Measurements from ENCODE around the gene SLCO4A1. TPM values are rescaled to one million over a fixed set of nuclear protein-coding genes. Genes with fewer than 3 reads are reported as not detected.

Gene SLCO4A1
- total RNA-seq, 1 donor from 2014 or later, result 160 TPM

- H3K9me3 ChIP-seq, result no peaks in the 10 kb centered on the region
- H3K27me3 ChIP-seq, result no peaks in the 10 kb centered on the region
- H3K36me3 ChIP-seq, result no peaks in the 10 kb centered on the region
- no peak for TF ChIP-seq CTCF (IDR thresholded peaks at IDR 0.05)
- H3K27ac ChIP-seq, result no peak overlapping the region
- no peak overlapping the region for H3K4me3 ChIP-seq
- no peaks in the 10 kb centered on the region for H3K4me1 ChIP-seq
- no peak for DNase-seq (ENCODE audit: low spot score in 2 of 2)
- intact Hi-C loops (cut with DNase I), result no loop called here
Measured at GRCh38 chr20:62663145-62664018, 21.1 kb downstream of the SLCO4A1 start.

GRCh38 chr20:62664019-62664971 lies 22.0 kb downstream of the SLCO4A1 start:
- no peaks in the 10 kb centered on the region for H3K36me3 ChIP-seq
- H3K27me3 ChIP-seq, result no peaks in the 10 kb centered on the region
- no peaks in the 10 kb centered on the region for H3K4me1 ChIP-seq
- DNase-seq (ENCODE audit: low spot score in 2 of 2), result no peak
- H3K27ac ChIP-seq, result no peak overlapping the region
- H3K9me3 ChIP-seq, result no peaks in the 10 kb centered on the region
- intact Hi-C loops (cut with DNase I), result no loop called here
- H3K4me3 ChIP-seq, result no peak overlapping the region
- TF ChIP-seq CTCF (IDR thresholded peaks at IDR 0.05), result no peak

GRCh38 chr20:62665153-62665754 lies 23.0 kb downstream of the SLCO4A1 start:
- intact Hi-C loops (cut with DNase I), result no loop called here
- H3K27ac ChIP-seq, result no peak overlapping the region
- DNase-seq (ENCODE audit: low spot score in 2 of 2), result no peak

GRCh38 chr20:62665826-62666735 lies 23.8 kb downstream of the SLCO4A1 start:
- Histone ChIP-seq H3K4me1 (no peaks in the 10 kb centered on the region), H3K9me3 (no peaks in the 10 kb centered on the region), H3K27me3 (no peaks in the 10 kb centered on the region), H3K36me3 (no peaks in the 10 kb centered on the region), H3K27ac (no peak overlapping the region), H3K4me3 (no peak overlapping the region)
- no peak for DNase-seq (ENCODE audit: low spot score in 2 of 2)
- intact Hi-C loops (cut with DNase I), result no loop called here
- TF ChIP-seq CTCF (IDR thresholded peaks at IDR 0.05), result no peak

More at GRCh38 chr20:62665153-62665754, 23.0 kb downstream of the SLCO4A1 start:
- no peaks in the 10 kb centered on the region for H3K4me1 ChIP-seq
- H3K4me3 ChIP-seq, result no peak overlapping the region
- H3K9me3 ChIP-seq, result no peaks in the 10 kb centered on the region
- no peaks in the 10 kb centered on the region for H3K27me3 ChIP-seq
- no peak for TF ChIP-seq CTCF (IDR thresholded peaks at IDR 0.05)
- H3K36me3 ChIP-seq, result no peaks in the 10 kb centered on the region

All from ascending aorta (tissue), 2 donors.